ENCODE data around the gene PDHX.

GRCh38 chr11:34978236-34979191, 62.1 kb downstream of the PDHX start:
- TF ChIP-seq, protein P1, sequence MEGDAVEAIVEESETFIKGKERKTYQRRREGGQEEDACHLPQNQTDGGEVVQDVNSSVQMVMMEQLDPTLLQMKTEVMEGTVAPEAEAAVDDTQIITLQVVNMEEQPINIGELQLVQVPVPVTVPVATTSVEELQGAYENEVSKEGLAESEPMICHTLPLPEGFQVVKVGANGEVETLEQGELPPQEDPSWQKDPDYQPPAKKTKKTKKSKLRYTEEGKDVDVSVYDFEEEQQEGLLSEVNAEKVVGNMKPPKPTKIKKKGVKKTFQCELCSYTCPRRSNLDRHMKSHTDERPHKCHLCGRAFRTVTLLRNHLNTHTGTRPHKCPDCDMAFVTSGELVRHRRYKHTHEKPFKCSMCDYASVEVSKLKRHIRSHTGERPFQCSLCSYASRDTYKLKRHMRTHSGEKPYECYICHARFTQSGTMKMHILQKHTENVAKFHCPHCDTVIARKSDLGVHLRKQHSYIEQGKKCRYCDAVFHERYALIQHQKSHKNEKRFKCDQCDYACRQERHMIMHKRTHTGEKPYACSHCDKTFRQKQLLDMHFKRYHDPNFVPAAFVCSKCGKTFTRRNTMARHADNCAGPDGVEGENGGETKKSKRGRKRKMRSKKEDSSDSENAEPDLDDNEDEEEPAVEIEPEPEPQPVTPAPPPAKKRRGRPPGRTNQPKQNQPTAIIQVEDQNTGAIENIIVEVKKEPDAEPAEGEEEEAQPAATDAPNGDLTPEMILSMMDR (IDR thresholded peaks at IDR 0.05; ENCODE audit: low read depth, low read length, missing input control), result no peak
- no peak for TF ChIP-seq TAF1 (conservative IDR thresholded peaks at IDR 0.05)
- TF ChIP-seq SP1 (IDR thresholded peaks at IDR 0.05), result no peak
- TF ChIP-seq RXRA (IDR thresholded peaks at IDR 0.05), result no peak
- TF ChIP-seq MAX (IDR thresholded peaks at IDR 0.05), result no peak
- no peak for TF ChIP-seq RAD21 (IDR thresholded peaks at IDR 0.05)
- no peak for TF ChIP-seq HNF4G (IDR thresholded peaks at IDR 0.05)
- no peak for TF ChIP-seq FOXA1 (IDR thresholded peaks at IDR 0.05)
- TF ChIP-seq YY1 (IDR thresholded peaks at IDR 0.05), result no peak
- TF ChIP-seq JUND (IDR thresholded peaks at IDR 0.05), result no peak
